GM20000 (cell line): ENCODE results near the gene SIPA1L3.

Experiments used
- DNase-seq: peaks from one replicate; pipeline ENCODE4 v3.0.0; 2012; ENCODE audit warnings: low spot score
- CTCF ChIP-seq: IDR thresholded peaks from 2 replicates; pipeline ENCODE4 v1.5.1; 2012; ENCODE audit warnings: mild to moderate bottlenecking, control low read depth; ENCODE audit errors: extremely low read depth, missing control alignments

Gene SIPA1L3

GRCh38 chr19:38079926-38080380 lies 172.9 kb downstream of the SIPA1L3 start:
- peak; percentile 86 for DNase-seq

GRCh38 chr19:38081547-38082255 lies 174.7 kb downstream of the SIPA1L3 start:
- peak; percentile 41 for DNase-seq
- TF ChIP-seq CTCF: no peak

More at GRCh38 chr19:38079926-38080380, 172.9 kb downstream of the SIPA1L3 start:
- no peak for TF ChIP-seq CTCF

GRCh38 chr19:38082256-38083118 lies 175.5 kb downstream of the SIPA1L3 start:
- DNase-seq: no peak
- no peak for TF ChIP-seq CTCF

- no peak for TF ChIP-seq CTCF
- DNase-seq: no peak
Observed at GRCh38 chr19:38084196-38084595, 177.2 kb downstream of the SIPA1L3 start.

GRCh38 chr19:38089440-38089839 lies 182.4 kb downstream of the SIPA1L3 start:
- TF ChIP-seq CTCF: no peak

GRCh38 chr19:38093154-38093553 lies 186.1 kb downstream of the SIPA1L3 start:
- no peak for DNase-seq
- TF ChIP-seq CTCF: no peak

More at GRCh38 chr19:38089440-38089839, 182.4 kb downstream of the SIPA1L3 start:
- DNase-seq: no peak

GRCh38 chr19:38093587-38093986 lies 186.6 kb downstream of the SIPA1L3 start:
- DNase-seq: no peak
- TF ChIP-seq CTCF: no peak
